Astrocyte of the hippocampus (primary cell): Measurements from ENCODE around the gene KTN1.

Experiments
- DNase-seq: peaks from one replicate; pipeline ENCODE4 v3.0.0; 2011; ENCODE audit warnings: low read depth, low spot score

Gene KTN1

DNA sequence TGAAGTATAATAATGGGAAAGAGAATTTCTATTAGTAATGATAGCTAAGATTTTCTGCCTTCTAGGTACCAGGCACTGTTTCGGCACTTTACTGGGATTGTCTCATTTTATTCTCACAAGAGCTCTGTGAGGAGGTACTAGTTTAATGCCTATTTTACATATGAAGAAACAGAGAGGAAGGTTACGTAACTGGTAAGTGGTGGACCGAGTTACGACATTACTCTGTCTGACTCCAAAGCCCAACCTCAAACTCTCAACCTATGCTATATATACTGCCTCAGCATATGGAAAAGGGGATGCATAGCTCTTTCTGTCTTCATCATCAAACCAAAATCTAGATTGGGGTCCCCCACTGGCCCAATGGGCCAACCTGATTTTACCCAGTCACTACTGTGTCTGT is 133.5 kb downstream of the KTN1 start:
- no peak for DNase-seq

GRCh38 chr14:55715889-55716288 is 135.9 kb downstream of the KTN1 start:
- peak; percentile 90 for DNase-seq

GRCh38 chr14:55717621-55718020 is 137.6 kb downstream of the KTN1 start:
- no peak for DNase-seq

DNA sequence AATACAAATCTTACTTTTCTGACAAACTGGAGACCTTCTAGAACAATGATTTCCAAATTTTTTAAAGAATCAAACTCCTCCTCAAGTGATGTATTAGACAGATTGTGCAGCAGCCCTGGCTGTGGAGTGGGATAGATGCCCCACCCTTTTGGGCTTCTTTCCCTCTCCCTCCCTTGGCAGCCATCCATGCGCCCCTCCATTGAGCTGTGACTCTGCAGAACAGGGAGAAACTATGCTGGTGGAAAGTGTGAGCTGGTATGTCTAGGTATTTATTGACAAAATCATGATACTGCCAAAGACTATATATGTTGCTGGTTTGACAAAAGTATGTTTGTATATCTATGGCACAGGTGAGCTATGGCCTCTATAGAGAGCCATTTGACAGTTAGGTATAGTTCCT is 138.5 kb downstream of the KTN1 start:
- no peak for DNase-seq

GRCh38 chr14:55720796-55721195 is 140.8 kb downstream of the KTN1 start:
- no peak for DNase-seq

DNA sequence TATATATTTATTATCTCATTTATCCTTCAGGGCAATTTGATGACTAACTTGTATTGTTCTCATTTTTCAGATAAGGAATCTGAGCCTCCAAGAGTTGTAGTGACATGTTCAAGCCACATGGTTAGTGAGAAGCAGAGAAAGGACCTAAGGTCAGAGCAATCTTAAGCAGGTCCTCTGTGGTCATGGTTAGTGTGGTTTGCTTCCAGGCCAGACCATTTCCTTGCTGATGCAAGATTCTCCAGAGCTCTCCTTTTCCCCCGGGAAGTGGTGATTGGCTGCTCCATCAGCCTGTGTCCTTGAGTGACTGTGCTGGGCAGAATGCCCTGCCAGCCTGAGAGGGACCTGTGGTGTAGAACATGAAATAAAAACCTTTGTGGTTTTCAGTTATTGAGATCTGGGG is 141.3 kb downstream of the KTN1 start:
- DNase-seq = peak; percentile 93

DNA sequence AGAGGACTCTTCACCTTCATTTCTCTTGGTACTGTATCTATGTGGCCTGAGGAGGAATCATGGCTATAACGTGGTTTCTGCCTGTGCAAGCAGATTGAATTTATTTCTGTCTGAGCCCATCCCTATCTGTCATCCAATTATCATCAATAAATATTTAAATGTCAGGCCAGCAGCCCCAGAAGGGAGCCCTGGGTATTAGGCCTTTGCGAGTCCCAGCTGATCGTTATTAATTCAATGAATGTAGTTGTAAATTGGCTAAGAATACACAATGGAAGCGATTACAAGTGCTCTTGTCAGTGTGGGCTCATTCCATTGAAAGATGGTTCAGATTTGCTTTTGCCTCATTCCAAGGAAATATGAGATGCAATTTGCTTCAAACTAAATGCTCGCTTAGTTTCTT is 142.0 kb downstream of the KTN1 start:
- DNase-seq = no peak

DNA sequence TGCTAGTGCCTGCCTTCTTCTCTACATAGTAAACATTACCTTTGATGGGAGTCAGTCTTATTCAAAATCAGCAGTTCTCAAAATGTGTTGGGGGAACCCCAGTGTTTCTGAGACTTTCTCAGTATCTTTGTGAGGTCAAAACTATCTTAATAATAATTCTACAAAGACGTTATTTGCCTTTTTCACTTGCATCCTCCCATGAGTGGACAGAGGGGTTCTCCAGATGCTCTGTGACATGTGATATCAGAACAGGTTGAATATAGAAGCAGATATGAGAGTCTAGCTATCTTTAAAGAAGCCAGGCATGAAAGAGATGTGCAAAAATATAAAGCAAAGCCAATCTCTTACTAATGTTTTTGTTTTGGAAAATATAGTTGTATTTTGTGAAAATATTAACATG is 144.7 kb downstream of the KTN1 start:
- DNase-seq = no peak

DNA sequence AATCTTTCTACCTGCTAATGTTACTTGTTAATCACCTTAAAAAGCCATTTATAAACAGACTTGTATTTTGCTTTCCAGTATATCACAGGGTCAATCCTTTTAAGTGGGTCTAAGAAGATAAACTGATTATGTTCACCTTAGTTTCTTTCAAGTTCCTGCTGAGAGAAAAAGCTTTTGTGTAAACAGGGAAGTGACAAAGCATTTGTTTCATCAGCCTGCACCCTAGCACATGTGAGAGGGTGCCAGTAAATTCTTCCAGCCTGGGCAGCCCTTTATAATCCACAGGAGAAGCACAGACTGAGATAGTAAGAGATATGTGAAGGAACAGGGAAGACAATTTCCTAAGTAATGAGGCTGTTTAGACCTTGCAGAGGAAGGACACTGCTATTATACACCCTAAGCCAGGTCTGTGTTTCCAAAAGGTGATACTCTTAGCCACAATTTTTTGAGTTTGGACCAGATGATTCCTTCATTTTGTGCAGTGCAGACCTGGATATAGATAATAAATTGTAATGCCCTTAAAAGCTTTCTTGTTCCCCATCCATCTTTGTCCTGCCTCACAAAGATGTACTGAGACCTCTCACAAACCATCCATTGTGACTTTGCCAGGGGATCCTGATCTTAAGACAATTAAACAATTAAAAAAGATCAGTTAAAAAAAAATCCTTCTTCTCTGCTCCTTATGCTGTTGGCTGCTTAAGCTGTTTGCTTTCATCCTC is 150.7 kb downstream of the KTN1 start:
- DNase-seq = no peak

- DNase-seq = no peak
Observed at GRCh38 chr14:55731311-55731872, 151.4 kb downstream of the KTN1 start.

DNA sequence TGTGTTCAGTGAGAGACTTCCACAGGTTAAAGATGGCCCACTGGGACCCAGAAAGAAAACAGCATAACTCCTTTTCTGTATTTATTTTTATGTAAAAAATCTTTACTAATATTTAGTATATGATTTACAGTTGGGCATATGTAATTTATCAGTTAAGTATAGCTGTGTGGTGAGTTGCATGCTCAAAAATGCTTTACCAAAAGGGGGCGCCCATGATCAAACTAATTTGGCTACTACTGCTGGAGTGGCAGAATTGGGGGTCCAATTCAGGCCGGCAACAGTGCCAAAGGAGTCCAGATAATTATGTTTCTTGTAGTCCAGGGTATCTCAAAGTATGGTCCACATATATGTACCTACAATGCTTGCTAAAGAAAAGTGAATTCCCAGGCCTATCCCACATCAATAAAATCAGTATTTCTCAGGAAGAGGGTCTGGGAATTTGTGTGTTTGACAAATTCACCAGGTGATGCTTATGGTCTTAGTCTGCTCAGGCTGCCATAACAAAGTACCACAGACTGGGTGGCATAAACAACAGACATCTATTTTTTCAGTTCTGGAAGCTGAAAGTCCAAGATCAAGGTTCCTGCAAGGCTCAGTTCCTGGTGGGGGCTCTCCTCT is 152.0 kb downstream of the KTN1 start:
- DNase-seq = peak; percentile 45

GRCh38 chr14:55733599-55733998 is 153.6 kb downstream of the KTN1 start:
- DNase-seq = no peak
